PC-3 (cell line): Measurements from ENCODE around the gene CEACAM6. TPM values are rescaled to one million over a fixed set of nuclear protein-coding genes. Genes with fewer than 3 reads are reported as not detected.
"Not testable (repeated sequence)": the region's sequence is repeated elsewhere in the genome, so short reads cannot be mapped to it uniquely, and the experiment has no call there.

Experiments used
- ATAC-seq: fragments of 200-7000 bp; cut with Tn5 transposase; 2 replicates; pipeline ENCODE4 v1.9.1; 2020; ENCODE audit warnings: mild to moderate bottlenecking, moderate library complexity
- BruUV-seq: library from RNA; stranded (reverse); fragments of 400-500 nt; replicated peaks from 2 replicates; lab custom pipeline; 2021; lab: Mats Ljungman, UMichigan
- CTCF ChIA-PET: fragments of 300-600 bp; sonication (Branson Sonifier 250); formaldehyde crosslinking; loops from one replicate; lab custom pipeline; 2022; ENCODE audit warnings: antibody characterized with exemption; lab: Charles Lee
- POLR2A ChIA-PET: fragments of 300-600 bp; sonication (Branson Sonifier 250); formaldehyde crosslinking; loops from one replicate; lab custom pipeline; 2022; ENCODE audit warnings: antibody characterized with exemption; ENCODE audit not compliant: unreplicated experiment; lab: Charles Lee
- DNase-seq: peaks from one replicate; pipeline ENCODE4 v3.0.0-alpha.2; 2015
- H2AFZ ChIP-seq: fragments of 300-600 bp; sonication (generic); 2 replicates; pipeline ENCODE4 v1.6.0; 2016; ENCODE audit warnings: antibody characterized with exemption, low read length
- H3F3A ChIP-seq: fragments of 300-600 bp; sonication (generic); one replicate; pipeline ENCODE4 v1.6.0; 2017; ENCODE audit warnings: antibody characterized with exemption, low read length, control low read depth, mild to moderate bottlenecking; ENCODE audit not compliant: unreplicated experiment
- H3K27ac ChIP-seq: fragments of 300-600 bp; sonication (generic); 2 replicates; pipeline ENCODE4 v1.5.1; 2016; ENCODE audit warnings: mild to moderate bottlenecking, low read length
- H3K27me3 ChIP-seq: fragments of 300-600 bp; sonication (generic); 2 replicates; pipeline ENCODE4 v1.6.1; 2016; ENCODE audit warnings: low read length, mixed read lengths
- H3K36me3 ChIP-seq: fragments of 300-600 bp; sonication (generic); 2 replicates; pipeline ENCODE4 v1.6.1; 2016; ENCODE audit warnings: low read depth, mixed run types, low read length, mixed read lengths
- H3K4me1 ChIP-seq: fragments of 300-600 bp; sonication (generic); 2 replicates; pipeline ENCODE4 v1.5.1; 2016; ENCODE audit warnings: low read length; ENCODE audit not compliant: insufficient read depth
- H3K4me2 ChIP-seq: fragments of 300-600 bp; sonication (generic); 2 replicates; pipeline ENCODE4 v1.6.0; 2016; ENCODE audit warnings: low read length
- H3K4me3 ChIP-seq: fragments of 300-600 bp; sonication (generic); 2 replicates; pipeline ENCODE4 v1.5.1; 2016; ENCODE audit warnings: mild to moderate bottlenecking, low read length, mixed read lengths
- H3K79me2 ChIP-seq: fragments of 300-600 bp; sonication (generic); 2 replicates; pipeline ENCODE4 v1.6.1; 2017; ENCODE audit warnings: low read length, mixed read lengths
- H3K9ac ChIP-seq: fragments of 300-600 bp; sonication (generic); 2 replicates; pipeline ENCODE4 v1.6.0; 2016; ENCODE audit warnings: mild to moderate bottlenecking, low read length
- H3K9me2 ChIP-seq: fragments of 300-600 bp; sonication (generic); replicated peaks from 2 replicates; pipeline ENCODE4 v1.6.1; 2016; ENCODE audit warnings: mixed run types, low read length, mixed read lengths
- H3K9me3 ChIP-seq: fragments of 300-600 bp; sonication (generic); 2 replicates; pipeline ENCODE4 v1.6.1; 2016; ENCODE audit warnings: low read length, mixed read lengths
- H4K20me1 ChIP-seq: fragments of 300-600 bp; sonication (generic); 2 replicates; pipeline ENCODE4 v1.6.1; 2016; ENCODE audit warnings: low read length, mixed read lengths
- CTCF ChIP-seq: fragments of 300-600 bp; sonication (generic); conservative IDR thresholded peaks from 2 replicates; pipeline ENCODE4 v1.5.1; 2017; ENCODE audit warnings: antibody characterized with exemption, low read depth, mild to moderate bottlenecking, low read length
- EZH2 ChIP-seq: fragments of 300-600 bp; sonication (generic); IDR thresholded peaks from one replicate; pipeline ENCODE4 v1.6.1; 2017; ENCODE audit warnings: antibody characterized with exemption, mild to moderate bottlenecking, low read length; ENCODE audit not compliant: unreplicated experiment
- EZH2phosphoT487 ChIP-seq: fragments of 300-600 bp; sonication (generic); IDR thresholded peaks from 2 replicates; pipeline ENCODE4 v1.6.1; 2018; ENCODE audit warnings: mild to moderate bottlenecking, antibody characterized with exemption, low read length, borderline replicate concordance
- intact Hi-C: fragments of 100-400 bp; cut with micrococcal nuclease; formaldehyde crosslinking; loops from 2 replicates; pipeline ENCODE4 v1.9.0; 2023
- total RNA-seq: library from RNA; depleted of rRNA; stranded (reverse); fragments of >200 nt; gene quantifications from 2 replicates; pipeline ENCODE4 v1.2.3, GENCODE V29; 2014

CEACAM6 gene
- total RNA-seq, 1 experiment from 2014 or later = 7.1 TPM

DNA sequence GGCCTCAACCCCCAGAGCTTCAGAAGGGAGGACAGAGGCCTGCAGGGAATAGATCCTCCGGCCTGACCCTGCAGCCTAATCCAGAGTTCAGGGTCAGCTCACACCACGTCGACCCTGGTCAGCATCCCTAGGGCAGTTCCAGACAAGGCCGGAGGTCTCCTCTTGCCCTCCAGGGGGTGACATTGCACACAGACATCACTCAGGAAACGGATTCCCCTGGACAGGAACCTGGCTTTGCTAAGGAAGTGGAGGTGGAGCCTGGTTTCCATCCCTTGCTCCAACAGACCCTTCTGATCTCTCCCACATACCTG is 47.9 kb upstream of the CEACAM6 start:
- no peaks in the 10 kb centered on the region; the same call in 1 of the 2 replicates for H3K36me3 ChIP-seq
- no peaks in the 10 kb centered on the region for H3K27me3 ChIP-seq
- no peaks in the 10 kb centered on the region for H3K9me3 ChIP-seq
- no peaks in the 10 kb centered on the region for H3K4me1 ChIP-seq
- H2AFZ ChIP-seq = no peak overlapping the region
- DNase-seq (peak; percentile 38), ATAC-seq (peak; percentile 28; the same call in 1 of the 2 replicates)
- no peak overlapping the region for H3K27ac ChIP-seq
- peak; percentile 24; the same call in 1 of the 2 replicates for TF ChIP-seq CTCF
- TF ChIP-seq EZH2phosphoT487 = no peak
- ChIA-PET POLR2A (interaction anchor here (0.7 kb wide), 1 partner anchor 149 kb away, joined by 4 read pairs; no protein-coding TSS in a partner anchor), CTCF (interaction anchor here (1.1 to 1.4 kb wide), 3 partner anchors 28 to 114 kb away, joined by 3 to 16 read pairs (median 3); no protein-coding TSS in a partner anchor)
- no peaks in the 10 kb centered on the region for H4K20me1 ChIP-seq
- no peaks in the 10 kb centered on the region for H3K9me2 ChIP-seq
- no TSS peak for BruUV-seq
- no peak overlapping the region for H3K4me3 ChIP-seq
- intact Hi-C loops = loop anchor here (1.0 kb wide), 1 partner anchor 39 kb away; no protein-coding TSS in a partner anchor
- H3K79me2 ChIP-seq = no peaks in the 10 kb centered on the region
- H3F3A ChIP-seq = no peaks in the 10 kb centered on the region
- H3K9ac ChIP-seq = no peak overlapping the region
- no peak overlapping the region for H3K4me2 ChIP-seq

- CTCF ChIA-PET = no interaction called here
- Histone ChIP-seq H3K27ac (no peak overlapping the region), H3K79me2 (no peaks in the 10 kb centered on the region), H3K9me2 (no peaks in the 10 kb centered on the region), H3K36me3 (no peaks in the 10 kb centered on the region; the same call in 1 of the 2 replicates), H3K27me3 (no peaks in the 10 kb centered on the region), H3K4me1 (no peaks in the 10 kb centered on the region), H4K20me1 (no peaks in the 10 kb centered on the region), H3K9ac (no peak overlapping the region), H2AFZ (no peak overlapping the region), H3K9me3 (no peaks in the 10 kb centered on the region), H3K4me3 (no peak overlapping the region), H3K4me2 (no peak overlapping the region), H3F3A (no peaks in the 10 kb centered on the region)
- POLR2A ChIA-PET = no interaction called here
- intact Hi-C loops = loop anchor here (1.0 kb wide), 1 partner anchor 38 kb away; no protein-coding TSS in a partner anchor
- no peak for DNase-seq
- ATAC-seq = no peak
- BruUV-seq = no TSS peak
- TF ChIP-seq CTCF (no peak), EZH2 (no peak), EZH2phosphoT487 (no peak)
These were observed 47.4 kb upstream of the CEACAM6 start for GRCh38 chr19:41707871-41708371.

- ATAC-seq (no peak), DNase-seq (no peak)
- BruUV-seq = no TSS peak
- Histone ChIP-seq H3K79me2 (no peaks in the 10 kb centered on the region), H3K9ac (no peak within 1 kb of the TSS), H3K4me3 (no peak within 1 kb of the TSS), H3K9me2 (no peaks in the 10 kb centered on the region), H3K27me3 (no peaks in the 10 kb centered on the region), H4K20me1 (no peaks in the 10 kb centered on the region), H3K36me3 (no peaks in the 10 kb centered on the region; the same call in 1 of the 2 replicates), H3K4me2 (no peak within 1 kb of the TSS), H3F3A (no peaks in the 10 kb centered on the region), H3K27ac (no peak within 1 kb of the TSS), H3K9me3 (no peaks in the 10 kb centered on the region), H2AFZ (no peak within 1 kb of the TSS), H3K4me1 (no peaks in the 10 kb centered on the region)
- ChIA-PET CTCF (no interaction called here), POLR2A (no interaction called here)
- intact Hi-C loops = no loop called here
- TF ChIP-seq EZH2phosphoT487 (no peak), CTCF (no peak), EZH2 (no peak)
These were observed 46.8 kb upstream of the CEACAM6 start, which contains the start of gene CEACAM5 for GRCh38 chr19:41708481-41708880. Gene CEACAM5, plus strand, starts transcription at chr19:41708626. Its CDS starts 106 bp downstream, at chr19:41708732.

- H3K79me2 ChIP-seq, DNase-seq, H3K9me3 ChIP-seq, H2AFZ ChIP-seq, H4K20me1 ChIP-seq, ATAC-seq, CTCF ChIA-PET, H3K27me3 ChIP-seq, H3K4me1 ChIP-seq, POLR2A ChIA-PET, H3K27ac ChIP-seq, H3K4me2 ChIP-seq, BruUV-seq, intact Hi-C loops, H3F3A ChIP-seq, H3K9ac ChIP-seq, H3K36me3 ChIP-seq, H3K9me2 ChIP-seq, H3K4me3 ChIP-seq: not testable (repeated sequence)
These were observed 45.8 kb upstream of the CEACAM6 start for GRCh38 chr19:41709516-41709915.
